OCI-LY7 (cell line): Measurements from ENCODE around the gene OXSR1.

Experiments
- CTCF ChIP-seq: fragments of 200-600 bp; sonication (generic); conservative IDR thresholded peaks from 2 replicates; pipeline ENCODE4 v1.5.1; 2014; ENCODE audit warnings: mild to moderate bottlenecking, antibody characterized with exemption, low read length, moderate library complexity, mixed read lengths
- EZH2phosphoT487 ChIP-seq: fragments of 200-600 bp; sonication (generic); IDR thresholded peaks from 2 replicates; pipeline ENCODE4 v1.6.1; 2018; ENCODE audit warnings: low read depth, borderline replicate concordance, mild to moderate bottlenecking, mixed run types, antibody characterized with exemption, low read length, moderate library complexity, mixed read lengths

DNA sequence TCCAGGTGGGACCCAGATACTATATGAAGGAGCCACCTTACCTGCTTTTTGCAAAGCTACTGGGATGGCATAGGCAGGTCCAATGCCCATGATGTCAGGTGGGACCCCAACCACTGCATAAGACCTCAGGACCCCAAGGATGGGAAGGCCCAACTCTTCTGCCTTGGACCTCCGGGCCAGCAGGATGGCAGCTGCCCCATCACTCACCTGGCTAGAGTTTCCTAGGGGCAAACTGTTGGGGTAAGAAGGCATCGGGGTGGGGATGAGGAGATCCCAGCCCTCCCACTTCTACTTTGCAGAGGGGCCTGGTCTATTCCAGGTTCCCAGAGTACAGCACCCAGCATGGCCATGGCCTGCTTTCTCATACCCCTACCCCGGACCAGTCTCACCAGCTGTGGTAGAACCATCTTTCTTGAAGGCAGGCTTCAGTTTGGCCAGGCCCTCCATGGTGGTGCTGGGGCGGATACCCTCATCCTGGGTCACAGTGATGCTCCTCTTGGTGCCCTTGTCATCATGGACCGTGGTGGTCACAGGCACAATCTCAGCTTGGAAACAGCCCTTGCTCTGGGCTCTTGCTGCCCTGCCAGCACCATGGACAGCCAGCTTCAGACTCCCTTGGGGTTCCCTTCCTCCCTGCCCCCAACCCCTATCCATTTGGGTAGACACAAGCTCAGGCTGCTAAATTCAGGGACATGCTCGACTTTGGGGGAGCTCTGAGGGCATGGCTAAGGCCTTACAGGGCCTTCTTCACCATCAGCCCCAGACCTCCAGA lies 39.0 kb upstream of the OXSR1 start:
- TF ChIP-seq CTCF (no peak), EZH2phosphoT487 (no peak)
